ENCODE results near the gene PAXX. TPM values are rescaled to one million over a fixed set of nuclear protein-coding genes. Genes with fewer than 3 reads are reported as not detected.

Gene PAXX
- total RNA-seq, 1 experiment from 2014 or later, result 44.1 TPM

- TF ChIP-seq EMX1 (CRISPR knock-in tag; IDR thresholded peaks at IDR 0.05), result no peak
- no peak for TF ChIP-seq E2F4 (CRISPR knock-in tag; IDR thresholded peaks at IDR 0.05; ENCODE audit: borderline replicate concordance, low read depth)
- peak; percentile 53; the same call in 1 of the 2 replicates for TF ChIP-seq CBFB (CRISPR knock-in tag; IDR thresholded peaks at IDR 0.05; ENCODE audit: low read depth)
- TF ChIP-seq SMAD4 (CRISPR knock-in tag; IDR thresholded peaks at IDR 0.05), result no peak
- no peak; the same call in 1 of the 2 replicates for TF ChIP-seq USF2 (CRISPR knock-in tag; IDR thresholded peaks at IDR 0.05)
- no peak for TF ChIP-seq ZSCAN18 (CRISPR knock-in tag; IDR thresholded peaks at IDR 0.05)
- TF ChIP-seq SP1 (CRISPR knock-in tag; conservative IDR thresholded peaks at IDR 0.05), result peak; percentile 92
- no peak for TF ChIP-seq ZNF121 (CRISPR knock-in tag; IDR thresholded peaks at IDR 0.05)
- TF ChIP-seq PRDM15 (CRISPR knock-in tag; IDR thresholded peaks at IDR 0.05), result no peak
- no peak for TF ChIP-seq AR (CRISPR knock-in tag; IDR thresholded peaks at IDR 0.05)
- peak; percentile 21; the same call in 1 of the 2 replicates for TF ChIP-seq NR3C1 (CRISPR knock-in tag; conservative IDR thresholded peaks at IDR 0.05; ENCODE audit: low read depth)
- no peak for TF ChIP-seq ESRRA (CRISPR knock-in tag; IDR thresholded peaks at IDR 0.05; ENCODE audit: borderline replicate concordance)
- no peak for TF ChIP-seq TCF7 (CRISPR knock-in tag; IDR thresholded peaks at IDR 0.05; ENCODE audit: low read depth)
- peak; percentile 53; the same call in 1 of the 2 replicates for TF ChIP-seq HMGXB4 (CRISPR knock-in tag; IDR thresholded peaks at IDR 0.05)
- no peak for TF ChIP-seq IRF1 (CRISPR knock-in tag; IDR thresholded peaks at IDR 0.05)
- peak; percentile 28; the same call in 1 of the 2 replicates for TF ChIP-seq MYBL2 (CRISPR knock-in tag; IDR thresholded peaks at IDR 0.05)
- TF ChIP-seq ZNF281 (CRISPR knock-in tag; IDR thresholded peaks at IDR 0.05), result no peak; the same call in 1 of the 2 replicates
- TF ChIP-seq SMAD3 (CRISPR knock-in tag; IDR thresholded peaks at IDR 0.05; ENCODE audit: borderline replicate concordance), result no peak
- TF ChIP-seq FOXK1 (CRISPR knock-in tag; IDR thresholded peaks at IDR 0.05), result peak; percentile 36; the same call in 1 of the 2 replicates
- TF ChIP-seq MAX (CRISPR knock-in tag; IDR thresholded peaks at IDR 0.05), result peak; percentile 36; the same call in 1 of the 2 replicates
These were observed 47.5 kb upstream of the PAXX start, which contains the start of the genes C8G and FBXW5 (continued) for GRCh38 chr9:136944519-136945332.

All from WTC11 (cell line).